GM12878 (cell line): ENCODE data around the gene SNX13. TPM values are rescaled to one million over a fixed set of nuclear protein-coding genes. Genes with fewer than 3 reads are reported as not detected.

Experiments
- ATF7 ChIP-seq: fragments of 450-650 bp; IDR thresholded peaks from 2 replicates; pipeline ENCODE4 v1.6.1; 2016; ENCODE audit warnings: low read depth, mild to moderate bottlenecking
- BCL11A ChIP-seq: IDR thresholded peaks from 2 replicates; pipeline ENCODE4 v1.6.1; 2011; ENCODE audit warnings: low read depth, low read length
- BHLHE40 ChIP-seq, 2 experiments: fragments of 450-650 bp in 1 of 2; IDR thresholded peaks; 2 replicates each; pipeline ENCODE4 v1.6.1; 2011 to 2017; ENCODE audit warnings: low read depth in 2 of 2, borderline replicate concordance in 1 of 2, improper control_type of control experiment in 1 of 2, low read length in 1 of 2, mild to moderate bottlenecking in 1 of 2
- CBFB ChIP-seq: IDR thresholded peaks from 2 replicates; pipeline ENCODE4 v1.6.1; 2016; ENCODE audit warnings: antibody characterized with exemption, low read depth
- CEBPB ChIP-seq, 2 experiments: fragments of 150-350 bp in 1 of 2; IDR thresholded peaks; 2 replicates each; pipeline ENCODE4 v1.6.1; 2012 to 2014; ENCODE audit warnings: low read depth in 2 of 2, low read length in 2 of 2, borderline replicate concordance in 1 of 2, inconsistent platforms in 1 of 2
- DPF2 ChIP-seq: fragments of 450-650 bp; IDR thresholded peaks from 2 replicates; pipeline ENCODE4 v1.6.1; 2017; ENCODE audit warnings: mild to moderate bottlenecking
- EED ChIP-seq: sonication (generic); IDR thresholded peaks from 2 replicates; pipeline ENCODE4 v1.6.1; 2016; ENCODE audit warnings: antibody characterized with exemption, low read depth
- EGR1 ChIP-seq, 2 experiments: IDR thresholded peaks; 1 replicate in 1 of 2; 2 replicates in 1 of 2; pipeline ENCODE4 v1.6.1; 2011 to 2012; ENCODE audit warnings: low read depth in 2 of 2, low read length in 2 of 2, borderline replicate concordance in 1 of 2, mild to moderate bottlenecking in 1 of 2, moderate library complexity in 1 of 2
- FOXM1 ChIP-seq: IDR thresholded peaks from 2 replicates; pipeline ENCODE4 v1.6.1; 2012; ENCODE audit warnings: low read depth, mild to moderate bottlenecking, inconsistent platforms, low read length, moderate library complexity
- HDGF ChIP-seq: fragments of 450-650 bp; IDR thresholded peaks from 2 replicates; pipeline ENCODE4 v1.6.1; 2016; ENCODE audit warnings: antibody characterized with exemption
- IKZF2 ChIP-seq, 2 experiments: fragments of 450-650 bp; IDR thresholded peaks; 2 replicates each; pipeline ENCODE4 v1.6.1; 2017; ENCODE audit warnings: mild to moderate bottlenecking in 2 of 2, moderate library complexity in 2 of 2
- JUNB ChIP-seq: IDR thresholded peaks from 2 replicates; pipeline ENCODE4 v1.6.1; 2016; ENCODE audit warnings: antibody characterized with exemption, mild to moderate bottlenecking
- KAT2A ChIP-seq: conservative IDR thresholded peaks from 2 replicates; pipeline ENCODE4 v1.6.1; 2011; ENCODE audit warnings: low read depth, low read length; ENCODE audit not compliant: control insufficient read depth
- NFYA ChIP-seq: IDR thresholded peaks from 2 replicates; pipeline ENCODE4 v1.6.1; 2011; ENCODE audit warnings: low read depth, mild to moderate bottlenecking, low read length, improper control_type of control experiment, borderline replicate concordance
- NR2F1 ChIP-seq: fragments of 450-650 bp; conservative IDR thresholded peaks from 2 replicates; pipeline ENCODE4 v1.6.1; 2017; ENCODE audit warnings: mild to moderate bottlenecking
- PAX5 ChIP-seq: IDR thresholded peaks from 2 replicates; pipeline ENCODE4 v1.6.1; 2011; ENCODE audit warnings: low read depth, low read length, borderline replicate concordance
- RELA ChIP-seq: fragments of 450-650 bp; IDR thresholded peaks from 2 replicates; pipeline ENCODE4 v1.8.0; 2014; ENCODE audit warnings: borderline replicate concordance; ENCODE audit not compliant: partially characterized antibody
- SIN3A ChIP-seq: IDR thresholded peaks from 2 replicates; pipeline ENCODE4 v1.6.1; 2012; ENCODE audit warnings: low read depth, low read length, improper control_type of control experiment
- SMAD1 ChIP-seq: fragments of 450-650 bp; IDR thresholded peaks from 2 replicates; pipeline ENCODE4 v1.6.1; 2018; ENCODE audit warnings: mild to moderate bottlenecking, low read depth; ENCODE audit not compliant: partially characterized antibody
- SREBF1 ChIP-seq: IDR thresholded peaks from 2 replicates; pipeline ENCODE4 v1.6.1; 2012; ENCODE audit warnings: mild to moderate bottlenecking, low read length
- STAT1 ChIP-seq: fragments of 450-650 bp; conservative IDR thresholded peaks from 2 replicates; pipeline ENCODE4 v1.6.1; 2014; ENCODE audit warnings: antibody characterized with exemption, mild to moderate bottlenecking
- TAF1 ChIP-seq: IDR thresholded peaks from 2 replicates; pipeline ENCODE4 v1.6.1; 2011; ENCODE audit warnings: mild to moderate bottlenecking, low read depth, low read length, borderline replicate concordance
- TBL1XR1 ChIP-seq: IDR thresholded peaks from 2 replicates; pipeline ENCODE4 v1.6.1; 2012; ENCODE audit warnings: low read depth, low read length, improper control_type of control experiment
- YBX1 ChIP-seq: fragments of 450-650 bp; IDR thresholded peaks from 2 replicates; pipeline ENCODE4 v1.6.1; 2016; ENCODE audit warnings: antibody characterized with exemption
- YY1 ChIP-seq: IDR thresholded peaks from 2 replicates; pipeline ENCODE4 v1.6.1; 2011; ENCODE audit warnings: low read depth, mild to moderate bottlenecking, low read length
- ZZZ3 ChIP-seq: IDR thresholded peaks from 2 replicates; pipeline ENCODE4 v1.6.1; 2011; ENCODE audit warnings: low read depth; ENCODE audit not compliant: control insufficient read depth, insufficient read length
- polyA plus RNA-seq, 11 experiments: library from polyadenylated mRNA; depleted of rRNA in 4 of 11; unstranded in 6 of 11; stranded (reverse) in 5 of 11; fragments of >200 nt; fragmentation: Nextera tagmentation in 4 of 11; fragmentation: Illumina TruSeq in 1 of 11; extraction: Ambion mirVana in 4 of 11; extraction: Trizol in 1 of 11; gene quantifications; 1 replicate in 1 of 11; 2 replicates in 10 of 11; pipeline versions ENCODE4 v1.2.1 to v1.2.3, GENCODE V29; 2011 to 2016; ENCODE audit warnings: inconsistent platforms in 2 of 11, missing spikeins in 2 of 11, low read depth in 1 of 11
- total RNA-seq, 4 experiments: library from RNA; depleted of rRNA in 3 of 4; stranded (reverse); fragments of >200 nt in 3 of 4; fragmentation: Illumina TruSeq in 1 of 4; extraction: Trizol in 1 of 4; gene quantifications; 2 replicates each; pipeline versions ENCODE4 v1.2.1 to v1.2.3, GENCODE V29; 2013 to 2021
- TF ChIP-seq, protein P1 (sequence below): fragments of 150-350 bp; IDR thresholded peaks from 2 replicates; pipeline ENCODE4 v1.6.1; 2016; ENCODE audit warnings: low read depth, low read length
- TF ChIP-seq, protein P2 (sequence below): IDR thresholded peaks from 2 replicates; pipeline ENCODE4 v1.6.1; 2012; ENCODE audit warnings: low read depth, low read length, improper control_type of control experiment
- TF ChIP-seq, protein P3 (sequence below): IDR thresholded peaks from 2 replicates; pipeline ENCODE4 v1.6.1; 2012; ENCODE audit warnings: low read depth, low read length, improper control_type of control experiment

The SNX13 gene
- total and polyA plus RNA-seq, 10 of the 15 experiments (the other 5 are each of a cell fraction or from before 2014, with no cell fraction given): 2.2 to 17.1 (median 11.9) TPM

DNA sequence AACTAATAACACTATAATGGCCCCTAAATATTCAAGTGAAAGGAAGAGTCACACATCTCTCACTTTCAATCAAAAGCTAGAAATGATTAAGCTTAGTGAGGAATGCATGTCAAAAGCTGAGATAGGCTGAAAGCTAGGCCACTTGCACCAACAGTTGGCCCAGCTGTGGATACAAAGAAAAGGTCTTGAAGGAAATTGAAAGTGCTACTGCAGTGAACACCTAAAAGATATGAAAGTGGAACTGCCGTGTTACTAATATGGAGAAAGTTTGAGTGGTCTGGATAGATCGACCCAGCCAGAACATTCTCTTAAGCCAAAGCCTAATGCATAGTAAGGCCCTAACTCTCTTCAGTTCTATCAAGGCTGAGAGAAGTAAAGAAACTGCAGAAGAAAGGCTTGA, 12.1 kb upstream of the SNX13 start (continued):
- TF ChIP-seq RELA (no peak), TAF1 (no peak), PAX5 (peak; percentile 62; the same call in 1 of the 2 replicates), NR2F1 (no peak), TBL1XR1 (peak; percentile 43; the same call in 1 of the 2 replicates), SREBF1 (no peak), EGR1 (IDR thresholded peaks at IDR 0.05; ENCODE audit: borderline replicate concordance in 1 of 2, low read depth in 2 of 2, low read length in 2 of 2) (0 out of 3 replicates have a peak, but pooled peaks of 1 of the 2 experiments have one; percentile 25), BHLHE40 (IDR thresholded peaks at IDR 0.05; ENCODE audit: borderline replicate concordance in 1 of 2, low read depth in 2 of 2, low read length in 1 of 2) (0 out of 4 replicates have a peak, but pooled peaks of 1 of the 2 experiments have one; percentile 11), ZZZ3 (no peak), CEBPB (IDR thresholded peaks at IDR 0.05; ENCODE audit: borderline replicate concordance in 1 of 2, low read depth in 2 of 2, low read length in 2 of 2) (0 out of 4 replicates have a peak, but pooled peaks of 1 of the 2 experiments have one; percentile 42), JUNB (peak; percentile 97), HDGF (no peak), YY1 (no peak), KAT2A (no peak), ATF7 (0 out of 2 replicates have a peak, but pooled peaks have one; percentile 25), FOXM1 (peak; percentile 67; the same call in 1 of the 2 replicates), YBX1 (no peak), BCL11A (0 out of 2 replicates have a peak, but pooled peaks have one; percentile 40), IKZF2 (IDR thresholded peaks at IDR 0.05) (peak; percentile 49 to 58), EED (peak; percentile 71), STAT1 (no peak), SIN3A (no peak), NFYA (no peak), CBFB (peak; percentile 50; the same call in 1 of the 2 replicates), SMAD1 (no peak), DPF2 (no peak)
- TF ChIP-seq, protein P1, sequence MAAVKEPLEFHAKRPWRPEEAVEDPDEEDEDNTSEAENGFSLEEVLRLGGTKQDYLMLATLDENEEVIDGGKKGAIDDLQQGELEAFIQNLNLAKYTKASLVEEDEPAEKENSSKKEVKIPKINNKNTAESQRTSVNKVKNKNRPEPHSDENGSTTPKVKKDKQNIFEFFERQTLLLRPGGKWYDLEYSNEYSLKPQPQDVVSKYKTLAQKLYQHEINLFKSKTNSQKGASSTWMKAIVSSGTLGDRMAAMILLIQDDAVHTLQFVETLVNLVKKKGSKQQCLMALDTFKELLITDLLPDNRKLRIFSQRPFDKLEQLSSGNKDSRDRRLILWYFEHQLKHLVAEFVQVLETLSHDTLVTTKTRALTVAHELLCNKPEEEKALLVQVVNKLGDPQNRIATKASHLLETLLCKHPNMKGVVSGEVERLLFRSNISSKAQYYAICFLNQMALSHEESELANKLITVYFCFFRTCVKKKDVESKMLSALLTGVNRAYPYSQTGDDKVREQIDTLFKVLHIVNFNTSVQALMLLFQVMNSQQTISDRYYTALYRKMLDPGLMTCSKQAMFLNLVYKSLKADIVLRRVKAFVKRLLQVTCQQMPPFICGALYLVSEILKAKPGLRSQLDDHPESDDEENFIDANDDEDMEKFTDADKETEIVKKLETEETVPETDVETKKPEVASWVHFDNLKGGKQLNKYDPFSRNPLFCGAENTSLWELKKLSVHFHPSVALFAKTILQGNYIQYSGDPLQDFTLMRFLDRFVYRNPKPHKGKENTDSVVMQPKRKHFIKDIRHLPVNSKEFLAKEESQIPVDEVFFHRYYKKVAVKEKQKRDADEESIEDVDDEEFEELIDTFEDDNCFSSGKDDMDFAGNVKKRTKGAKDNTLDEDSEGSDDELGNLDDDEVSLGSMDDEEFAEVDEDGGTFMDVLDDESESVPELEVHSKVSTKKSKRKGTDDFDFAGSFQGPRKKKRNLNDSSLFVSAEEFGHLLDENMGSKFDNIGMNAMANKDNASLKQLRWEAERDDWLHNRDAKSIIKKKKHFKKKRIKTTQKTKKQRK: no peak
- TF ChIP-seq, protein P2, sequence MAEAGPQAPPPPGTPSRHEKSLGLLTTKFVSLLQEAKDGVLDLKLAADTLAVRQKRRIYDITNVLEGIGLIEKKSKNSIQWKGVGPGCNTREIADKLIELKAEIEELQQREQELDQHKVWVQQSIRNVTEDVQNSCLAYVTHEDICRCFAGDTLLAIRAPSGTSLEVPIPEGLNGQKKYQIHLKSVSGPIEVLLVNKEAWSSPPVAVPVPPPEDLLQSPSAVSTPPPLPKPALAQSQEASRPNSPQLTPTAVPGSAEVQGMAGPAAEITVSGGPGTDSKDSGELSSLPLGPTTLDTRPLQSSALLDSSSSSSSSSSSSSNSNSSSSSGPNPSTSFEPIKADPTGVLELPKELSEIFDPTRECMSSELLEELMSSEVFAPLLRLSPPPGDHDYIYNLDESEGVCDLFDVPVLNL: no peak
- TF ChIP-seq, protein P3, sequence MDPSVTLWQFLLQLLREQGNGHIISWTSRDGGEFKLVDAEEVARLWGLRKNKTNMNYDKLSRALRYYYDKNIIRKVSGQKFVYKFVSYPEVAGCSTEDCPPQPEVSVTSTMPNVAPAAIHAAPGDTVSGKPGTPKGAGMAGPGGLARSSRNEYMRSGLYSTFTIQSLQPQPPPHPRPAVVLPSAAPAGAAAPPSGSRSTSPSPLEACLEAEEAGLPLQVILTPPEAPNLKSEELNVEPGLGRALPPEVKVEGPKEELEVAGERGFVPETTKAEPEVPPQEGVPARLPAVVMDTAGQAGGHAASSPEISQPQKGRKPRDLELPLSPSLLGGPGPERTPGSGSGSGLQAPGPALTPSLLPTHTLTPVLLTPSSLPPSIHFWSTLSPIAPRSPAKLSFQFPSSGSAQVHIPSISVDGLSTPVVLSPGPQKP: no peak
